HG03442 (cell line): ENCODE results near the gene PAK1.

Experiments
- ATAC-seq: cut with Tn5 transposase; IDR thresholded peaks from one replicate; pipeline ENCODE4 v1.9.1; 2021; ENCODE audit warnings: mild to moderate bottlenecking, moderate library complexity; ENCODE audit not compliant: unreplicated experiment

PAK1 gene

DNA sequence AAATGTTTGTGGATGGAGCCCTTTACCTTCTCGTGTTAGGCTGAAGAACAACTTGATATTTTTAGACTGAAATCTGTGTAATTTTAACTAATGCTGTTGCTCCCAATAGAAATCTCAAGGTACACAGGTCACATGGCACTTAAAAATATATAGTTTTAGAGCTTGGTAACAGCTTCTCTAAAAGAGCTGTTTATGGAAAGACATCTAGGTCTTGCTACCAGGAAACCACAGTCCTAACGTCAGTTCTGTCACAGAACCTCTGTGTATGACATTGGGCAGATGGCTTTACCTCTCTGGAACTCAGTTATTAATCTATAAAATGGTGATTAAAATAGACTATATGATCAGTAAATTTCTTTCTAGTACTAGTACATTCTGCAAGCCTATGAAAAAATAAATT is 35.4 kb downstream of the PAK1 start:
- no peak for ATAC-seq

DNA sequence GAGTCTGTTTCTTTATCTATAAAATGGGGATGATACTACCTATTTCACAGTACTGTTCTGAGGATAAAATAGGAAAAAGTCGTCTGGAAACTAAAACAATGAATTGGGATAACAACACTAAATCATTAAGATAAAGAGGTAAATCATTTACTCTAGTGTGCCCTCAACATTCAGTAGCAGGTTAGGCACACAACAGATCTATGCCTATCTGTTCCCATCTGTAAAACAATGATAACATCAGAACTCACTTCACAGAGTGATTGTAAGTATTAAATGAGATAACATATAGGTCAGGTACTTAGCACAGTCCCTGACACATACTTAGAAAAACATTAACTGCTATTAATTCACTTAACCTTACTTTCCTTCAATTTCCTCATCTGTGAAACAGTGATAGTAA is 36.9 kb downstream of the PAK1 start:
- no peak for ATAC-seq

- no peak for ATAC-seq
These were observed 37.4 kb downstream of the PAK1 start for GRCh38 chr11:77436506-77436905.

DNA sequence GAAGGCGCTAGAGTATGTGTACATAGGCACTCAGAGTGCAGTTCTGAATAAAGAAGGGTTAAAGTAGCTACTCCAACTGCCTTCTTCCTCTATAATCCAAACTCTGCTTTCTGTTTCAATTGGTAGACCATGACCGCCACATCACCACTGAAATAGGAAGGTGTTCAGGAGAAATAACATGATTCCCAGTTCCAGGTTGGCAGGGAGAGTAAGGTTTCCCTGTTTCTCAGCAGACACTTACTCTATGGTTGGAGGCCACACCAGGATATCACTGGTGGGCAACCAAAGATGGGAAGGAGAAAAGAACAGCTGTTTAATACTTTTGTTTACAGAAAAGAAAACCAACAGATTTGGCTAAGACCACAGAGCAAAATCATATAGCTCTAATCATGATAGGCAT is 37.9 kb downstream of the PAK1 start:
- no peak for ATAC-seq

DNA sequence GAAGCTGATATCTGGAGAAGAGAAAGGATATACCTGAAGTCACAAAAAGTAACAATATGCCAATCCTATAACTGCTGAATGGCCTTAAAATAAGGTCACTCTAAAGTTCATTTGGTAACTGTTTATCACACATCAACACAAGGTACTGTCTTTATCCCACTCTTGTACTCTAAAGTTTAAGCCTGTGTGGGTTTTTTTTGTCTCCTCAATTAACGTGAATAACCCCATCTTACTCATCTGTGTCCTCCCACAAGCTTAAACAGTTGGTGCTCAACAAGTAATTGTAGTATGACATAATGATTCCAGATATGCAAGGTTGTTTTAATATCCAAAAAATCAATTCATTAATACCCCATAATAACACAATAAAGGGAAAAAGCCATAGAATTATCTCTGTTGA is 42.1 kb downstream of the PAK1 start:
- no peak for ATAC-seq

GRCh38 chr11:77428598-77428997 is 45.3 kb downstream of the PAK1 start:
- no peak for ATAC-seq

DNA sequence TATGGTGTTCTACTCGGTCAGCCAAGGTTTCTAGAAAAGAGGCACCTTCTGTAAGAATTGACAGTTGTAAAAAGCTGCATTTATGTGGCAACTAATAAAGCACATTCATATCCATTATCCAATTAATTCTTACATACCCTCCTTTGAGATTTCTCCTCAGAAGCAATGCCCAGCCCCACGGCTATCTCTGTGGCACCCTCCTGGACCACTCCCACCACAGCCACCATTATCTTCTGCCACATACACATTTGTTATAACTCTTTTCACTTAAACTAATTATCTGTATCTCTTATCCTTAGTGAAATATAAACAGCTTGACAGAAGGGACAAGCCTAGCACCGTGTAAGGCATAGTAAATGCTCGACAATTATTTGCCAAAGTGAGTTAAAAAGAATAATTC is 48.5 kb downstream of the PAK1 start:
- no peak for ATAC-seq

GRCh38 chr11:77424644-77425043 is 49.2 kb downstream of the PAK1 start:
- ATAC-seq, result no peak

DNA sequence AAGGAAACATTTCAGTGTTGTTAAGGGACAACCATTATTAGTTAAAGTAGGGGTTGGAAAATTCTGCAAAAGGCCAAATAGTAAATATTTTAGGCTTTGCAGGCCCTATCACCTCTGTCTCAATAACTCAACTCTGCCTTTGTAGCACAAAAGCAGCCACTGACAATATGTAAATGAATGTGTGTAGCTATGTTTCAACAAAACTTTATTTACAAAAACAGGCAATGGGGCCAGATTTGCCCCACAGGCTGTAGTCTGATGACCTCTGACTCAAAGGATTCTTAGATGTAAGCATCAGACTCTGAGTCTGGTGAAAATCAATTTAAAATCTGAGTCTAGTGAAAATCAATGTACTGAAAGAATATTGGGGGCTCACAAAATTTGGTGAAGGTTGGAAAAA is 50.3 kb downstream of the PAK1 start:
- no peak for ATAC-seq

- no peak for ATAC-seq
These were observed 51.2 kb downstream of the PAK1 start for GRCh38 chr11:77422687-77423086.

- no peak for ATAC-seq
These were observed 52.7 kb downstream of the PAK1 start for GRCh38 chr11:77421041-77421723.

- peak; percentile 11 for ATAC-seq
These were observed 54.8 kb downstream of the PAK1 start for GRCh38 chr11:77418971-77419597.

- peak; percentile 78 for ATAC-seq
These were observed 55.5 kb downstream of the PAK1 start for GRCh38 chr11:77418155-77418970.

DNA sequence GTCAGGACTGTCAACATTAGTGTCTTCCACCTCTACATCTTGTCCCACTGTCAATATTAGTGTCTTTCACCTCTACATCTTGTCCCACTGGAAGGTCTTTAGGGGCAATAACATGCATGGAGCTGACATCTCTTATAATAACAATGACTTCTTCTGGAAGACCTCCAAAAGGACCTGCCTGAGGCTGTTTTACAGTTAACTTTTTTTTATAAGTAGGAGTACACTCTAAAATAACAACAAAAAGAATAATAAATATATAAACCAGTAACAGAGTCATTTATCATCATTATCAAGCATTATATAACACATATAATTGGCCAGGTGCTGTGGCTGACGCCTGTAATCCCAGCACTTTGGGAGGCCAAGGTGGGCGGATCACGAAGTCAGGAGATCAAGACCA is 57.5 kb downstream of the PAK1 start:
- no peak for ATAC-seq

- ATAC-seq, result no peak
These were observed 59.9 kb downstream of the PAK1 start for GRCh38 chr11:77413850-77414460.

DNA sequence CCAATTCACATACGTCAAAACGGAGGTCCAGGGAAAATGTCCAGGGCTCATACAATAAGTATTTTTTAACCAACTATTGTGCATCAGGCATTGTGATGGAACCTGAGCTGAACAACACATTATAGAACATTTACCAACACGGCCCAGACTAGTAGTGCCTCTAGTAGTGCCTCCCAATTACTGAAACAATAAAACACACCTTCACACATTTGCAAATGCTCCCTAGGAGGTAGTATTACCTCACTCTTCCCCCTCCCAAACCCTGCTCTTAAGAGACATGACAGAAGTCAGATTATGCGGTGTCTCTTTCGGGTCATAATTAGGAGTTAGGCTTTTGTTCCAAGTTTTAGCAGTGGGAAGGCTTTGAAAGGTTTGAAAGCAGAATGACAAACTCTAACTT is 61.1 kb downstream of the PAK1 start:
- ATAC-seq, result no peak

- peak; percentile 91 for ATAC-seq
These were observed 62.0 kb downstream of the PAK1 start for GRCh38 chr11:77411717-77412441.

DNA sequence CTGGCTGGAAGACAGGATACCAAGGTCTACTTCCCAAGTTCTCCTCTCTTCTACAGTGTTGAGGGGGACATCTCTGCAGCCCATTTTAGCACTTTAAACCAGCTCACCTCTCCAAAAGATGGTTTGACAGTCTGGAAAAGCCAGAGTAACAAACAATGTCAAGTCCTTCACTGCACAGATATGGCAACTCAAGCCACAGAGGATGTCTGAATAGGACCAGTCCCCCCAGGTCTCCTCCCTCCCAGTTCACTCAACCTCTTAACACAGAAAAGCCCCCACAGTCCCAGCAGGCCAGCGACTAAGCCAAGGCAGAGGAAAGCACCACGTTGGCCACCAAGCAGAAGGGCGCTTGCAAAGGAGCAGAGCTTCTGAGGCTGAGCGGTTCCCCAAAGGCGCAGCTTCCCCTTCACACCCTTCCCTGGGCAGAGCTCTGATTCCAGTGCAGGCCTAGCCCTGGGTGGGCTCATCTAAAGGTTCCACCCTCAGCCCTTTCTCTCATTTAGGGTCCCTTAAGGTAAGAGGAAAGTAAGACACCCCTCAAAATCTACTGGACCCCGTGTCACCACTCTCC is 62.7 kb downstream of the PAK1 start:
- peak; percentile 32 for ATAC-seq

DNA sequence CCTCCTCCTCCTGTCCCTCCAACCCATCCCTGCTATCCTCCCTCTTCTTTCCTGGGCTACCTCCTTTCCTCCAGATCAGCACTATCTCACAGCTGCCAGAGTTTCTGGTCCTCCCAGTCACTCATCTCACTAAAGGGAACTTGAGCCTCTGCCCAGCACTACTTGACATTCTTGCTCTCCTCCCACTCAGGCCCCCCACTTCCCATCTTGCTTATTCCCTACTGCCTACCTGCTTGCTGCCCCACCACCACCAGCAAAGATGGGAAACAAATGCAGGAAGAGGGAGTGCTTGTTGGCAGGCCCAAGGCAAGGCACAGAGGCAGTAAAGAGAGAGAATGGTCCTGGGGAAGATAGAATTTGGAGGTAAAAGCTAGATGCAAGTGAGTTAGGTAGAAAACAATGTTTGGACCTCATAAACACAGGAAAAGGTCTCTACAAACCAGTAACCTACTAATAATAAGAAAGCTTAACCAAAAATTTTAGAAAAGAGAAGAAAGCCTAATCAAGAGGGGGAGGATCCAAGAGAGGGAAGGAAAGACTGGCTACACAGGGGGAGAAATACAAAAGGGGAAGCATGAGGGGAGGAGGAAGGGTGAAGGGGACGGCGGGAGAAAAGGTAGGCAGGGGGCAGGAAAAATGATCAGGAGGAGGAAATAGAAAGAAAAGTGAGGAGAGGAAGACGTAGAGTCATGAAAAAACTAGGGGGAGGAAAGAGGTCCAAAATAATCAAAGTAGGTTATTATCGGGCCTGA is 63.6 kb downstream of the PAK1 start:
- ATAC-seq, result no peak

- ATAC-seq, result no peak
These were observed 64.8 kb downstream of the PAK1 start for GRCh38 chr11:77409046-77409445.
